ENCODE results near the gene LIPA. TPM values are rescaled to one million over a fixed set of nuclear protein-coding genes. Genes with fewer than 3 reads are reported as not detected.

LIPA gene
- polyA plus RNA-seq, 1 donor (not counting 4 experiments of a cell fraction or from before 2014, with no cell fraction given): 156 TPM

GRCh38 chr10:89242840-89243568 is 8.6 kb downstream of the LIPA start:
- H3K79me2 ChIP-seq (ENCODE audit: control insufficient read depth, insufficient read depth, low read length): no peaks in the 10 kb centered on the region
- no peaks in the 10 kb centered on the region for H3K9me1 ChIP-seq (ENCODE audit: control insufficient read depth, extremely low read depth, insufficient read depth, low read length)
- no peak overlapping the region for H3K27ac ChIP-seq (ENCODE audit: control insufficient read depth, insufficient read depth, low read length)
- DNase-seq (ENCODE audit: low read depth, low spot score): no peak
- peaks cover 19% of the 10 kb centered on the region for H3K4me1 ChIP-seq (ENCODE audit: control insufficient read depth, extremely low read depth, insufficient read depth, low read length)
- H3K9ac ChIP-seq (ENCODE audit: control insufficient read depth, extremely low read depth, insufficient read depth, low read length): no peak overlapping the region
- no peaks in the 10 kb centered on the region for H4K20me1 ChIP-seq (ENCODE audit: control insufficient read depth, extremely low read depth, insufficient read depth, low read length)
- H3K36me3 ChIP-seq (ENCODE audit: control insufficient read depth in 2 of 2, extremely low read depth in 1 of 2, insufficient read depth in 2 of 2, low read length in 2 of 2): peaks cover 9 to 14% of the 10 kb centered on the region in 2 experiments
- no peak overlapping the region for H3K4me3 ChIP-seq (ENCODE audit: control insufficient read depth in 2 of 3, extremely low read depth in 1 of 3, insufficient read depth in 2 of 3, low read depth in 1 of 3, low read length in 3 of 3)
- FAIRE-seq: no peak
- H3K27me3 ChIP-seq (ENCODE audit: control insufficient read depth, extremely low read depth, insufficient read depth, low read length): no peaks in the 10 kb centered on the region
- no peak for TF ChIP-seq CTCF (optimal IDR thresholded peaks at IDR 0.05 in 1 of 3, IDR thresholded peaks at IDR 0.05 in 1 of 3, conservative IDR thresholded peaks at IDR 0.05 in 1 of 3; ENCODE audit: extremely low read depth in 1 of 3, insufficient read depth in 2 of 3, low read length in 3 of 3)
- TF ChIP-seq EZH2 (IDR thresholded peaks at IDR 0.05; ENCODE audit: low read length): no peak
- dilution Hi-C loops (cut with MboI; ENCODE audit: extremely low pct_ligation_motif_present, low sequenced_read_pairs): no loop called here
- no peak overlapping the region for H3K4me2 ChIP-seq (ENCODE audit: control insufficient read depth, extremely low read depth, insufficient read depth, low read depth, low read length)
- H3K9me3 ChIP-seq (ENCODE audit: control insufficient read depth, low read depth, low read length): no peaks in the 10 kb centered on the region
- H2AFZ ChIP-seq (ENCODE audit: control insufficient read depth, low read length): no peak overlapping the region

GRCh38 chr10:89242345-89242684 is 9.3 kb downstream of the LIPA start:
- Histone ChIP-seq H3K79me2 (ENCODE audit: control insufficient read depth, insufficient read depth, low read length) (no peaks in the 10 kb centered on the region), H3K4me3 (ENCODE audit: control insufficient read depth in 2 of 3, extremely low read depth in 1 of 3, insufficient read depth in 2 of 3, low read depth in 1 of 3, low read length in 3 of 3) (no peak overlapping the region), H4K20me1 (ENCODE audit: control insufficient read depth, extremely low read depth, insufficient read depth, low read length) (no peaks in the 10 kb centered on the region), H3K27ac (ENCODE audit: control insufficient read depth, insufficient read depth, low read length) (peak overlapping the region; percentile 10), H2AFZ (ENCODE audit: control insufficient read depth, low read length) (no peak overlapping the region), H3K27me3 (ENCODE audit: control insufficient read depth, extremely low read depth, insufficient read depth, low read length) (no peaks in the 10 kb centered on the region), H3K9ac (ENCODE audit: control insufficient read depth, extremely low read depth, insufficient read depth, low read length) (no peak overlapping the region), H3K4me1 (ENCODE audit: control insufficient read depth, extremely low read depth, insufficient read depth, low read length) (peaks cover 19% of the 10 kb centered on the region), H3K9me3 (ENCODE audit: control insufficient read depth, low read depth, low read length) (no peaks in the 10 kb centered on the region), H3K4me2 (ENCODE audit: control insufficient read depth, extremely low read depth, insufficient read depth, low read depth, low read length) (peak overlapping the region; percentile 43), H3K9me1 (ENCODE audit: control insufficient read depth, extremely low read depth, insufficient read depth, low read length) (no peaks in the 10 kb centered on the region), H3K36me3 (ENCODE audit: control insufficient read depth in 2 of 2, extremely low read depth in 1 of 2, insufficient read depth in 2 of 2, low read length in 2 of 2) (peaks cover 8 to 14% of the 10 kb centered on the region in 2 experiments)
- FAIRE-seq (peak; percentile 73), DNase-seq (ENCODE audit: low read depth, low spot score) (no peak)
- TF ChIP-seq CTCF (optimal IDR thresholded peaks at IDR 0.05 in 1 of 3, IDR thresholded peaks at IDR 0.05 in 1 of 3, conservative IDR thresholded peaks at IDR 0.05 in 1 of 3; ENCODE audit: extremely low read depth in 1 of 3, insufficient read depth in 2 of 3, low read length in 3 of 3) (no peak), EZH2 (IDR thresholded peaks at IDR 0.05; ENCODE audit: low read length) (no peak)
- dilution Hi-C loops (cut with MboI; ENCODE audit: extremely low pct_ligation_motif_present, low sequenced_read_pairs): no loop called here
